HG03439 (cell line): Measurements from ENCODE around the gene TBC1D22A.

ENCODE experiments used
- ATAC-seq: cut with Tn5 transposase; IDR thresholded peaks from one replicate; pipeline ENCODE4 v1.9.1; 2021; ENCODE audit warnings: mild to moderate bottlenecking, moderate library complexity; ENCODE audit not compliant: unreplicated experiment

The TBC1D22A gene

DNA sequence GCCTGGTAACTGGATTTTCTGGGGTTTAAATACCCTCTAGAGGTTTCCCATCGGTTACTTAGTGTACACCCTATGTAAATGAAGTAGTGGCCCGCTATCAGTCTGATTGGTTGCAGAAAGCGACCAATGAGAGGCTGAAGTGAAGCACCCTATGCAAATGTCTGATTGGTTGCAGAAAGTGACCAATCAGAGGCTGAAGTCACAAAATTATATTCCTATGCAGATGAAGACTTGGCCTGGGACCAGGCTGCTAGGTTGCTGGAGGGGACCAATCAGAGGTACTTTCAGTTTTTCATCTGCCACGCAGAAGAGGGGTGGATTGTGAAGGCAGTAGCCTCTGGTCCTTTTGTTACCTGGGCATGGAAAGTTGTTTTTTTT, 134.8 kb downstream of the TBC1D22A start:
- no peak for ATAC-seq

DNA sequence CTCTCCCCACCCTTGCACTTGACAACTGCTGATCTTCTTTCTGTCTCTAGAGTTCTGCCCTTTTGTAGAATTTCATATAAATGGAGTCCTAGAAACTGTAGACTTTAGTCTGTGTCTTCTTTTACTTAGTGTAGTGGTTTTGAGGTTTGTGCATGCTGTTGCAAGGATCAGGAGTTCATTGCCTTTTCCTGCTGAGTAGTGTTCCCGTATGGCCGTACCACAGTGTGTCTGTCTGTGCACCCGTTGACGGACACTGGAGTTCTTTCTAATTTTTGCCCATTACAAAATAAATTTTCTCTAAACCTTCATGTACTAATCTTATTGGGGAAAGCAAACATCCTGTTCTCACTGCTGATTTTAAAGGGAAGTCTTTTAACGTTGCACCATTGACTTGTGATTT, 138.1 kb downstream of the TBC1D22A start:
- ATAC-seq, result no peak

DNA sequence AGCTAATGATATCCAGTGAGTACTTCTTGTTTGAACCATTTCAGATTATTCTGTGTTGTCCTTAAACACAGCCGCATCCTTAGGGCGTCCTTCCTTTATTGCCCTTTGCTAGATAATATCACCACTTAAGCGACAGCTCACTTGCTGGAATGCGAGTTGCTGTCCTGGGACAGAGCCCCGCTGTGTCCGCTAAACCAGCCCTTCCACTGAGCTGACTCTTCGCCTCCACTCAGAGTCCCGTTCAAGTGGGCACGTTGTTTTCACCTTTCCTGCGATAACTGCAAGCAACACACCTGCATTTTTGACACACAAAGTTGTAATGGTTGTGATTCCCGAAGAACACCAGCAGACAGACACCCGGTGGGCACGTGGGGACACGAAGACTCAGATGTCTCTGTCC, 140.0 kb downstream of the TBC1D22A start:
- ATAC-seq, result no peak

DNA sequence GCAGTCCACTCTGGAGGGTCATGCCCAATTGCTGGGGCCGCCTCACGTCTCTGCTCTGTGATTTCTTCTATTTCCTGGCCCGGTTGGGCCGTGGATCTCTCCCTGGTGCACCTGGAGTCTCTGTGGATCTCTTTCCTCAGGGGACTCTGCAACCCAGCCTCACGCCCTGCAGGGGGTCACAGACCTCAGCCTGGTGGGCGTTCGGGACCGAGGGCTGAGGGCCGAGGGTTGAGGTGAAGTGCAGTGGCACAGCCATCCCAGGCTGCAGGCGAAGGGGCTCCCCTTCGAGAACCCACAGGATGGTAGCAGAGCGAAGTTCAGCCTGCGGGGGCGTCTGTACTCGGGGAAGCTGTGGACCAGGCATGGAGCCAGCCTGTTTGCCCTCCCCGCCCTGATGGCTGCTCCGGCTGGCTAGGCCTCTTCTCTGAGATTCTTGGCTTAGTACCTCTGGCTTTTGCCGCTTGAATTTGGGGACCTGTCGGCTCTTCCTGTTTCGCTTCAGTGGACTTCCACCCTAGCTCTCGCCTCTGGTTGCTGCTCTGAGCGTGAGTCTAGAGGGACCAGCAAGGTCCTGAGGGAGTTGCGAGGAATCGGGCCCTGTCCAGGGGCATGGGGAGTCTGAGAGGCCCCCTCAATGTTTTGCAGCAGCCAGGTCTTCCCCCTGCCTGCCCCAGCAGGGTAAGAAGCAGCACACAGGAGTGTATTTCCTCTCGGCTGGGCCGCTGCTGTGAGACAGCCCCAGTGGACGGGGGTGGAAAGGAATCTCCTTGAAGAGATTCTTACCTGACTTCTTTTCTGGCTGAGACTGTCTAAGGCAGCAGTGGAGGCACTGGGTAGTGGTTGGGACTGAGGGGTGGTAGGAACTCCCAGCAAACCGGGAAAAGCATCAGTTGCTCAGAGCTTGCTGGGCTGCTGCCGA, 140.8 kb downstream of the TBC1D22A start:
- ATAC-seq, result no peak

DNA sequence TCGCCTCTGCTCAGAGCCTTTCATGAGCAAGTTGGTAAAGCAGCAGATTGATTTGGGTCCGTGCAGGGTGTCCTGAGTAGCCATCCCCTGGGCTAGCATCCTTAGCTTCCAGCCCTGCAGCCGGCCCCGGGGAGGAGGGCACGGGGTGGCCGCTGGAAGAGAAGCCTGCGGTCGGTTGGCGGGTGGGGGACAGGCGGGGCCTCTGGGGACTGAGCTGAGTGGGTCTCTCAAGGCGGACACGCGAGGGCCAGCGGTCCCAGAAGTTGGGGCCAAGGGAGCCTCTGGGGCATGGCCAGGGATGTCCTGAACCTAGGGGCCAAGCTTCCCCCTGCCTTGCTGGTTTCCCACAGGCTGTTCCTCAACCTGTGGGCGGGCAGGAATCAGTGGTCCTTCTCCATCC, 143.0 kb downstream of the TBC1D22A start:
- no peak for ATAC-seq

DNA sequence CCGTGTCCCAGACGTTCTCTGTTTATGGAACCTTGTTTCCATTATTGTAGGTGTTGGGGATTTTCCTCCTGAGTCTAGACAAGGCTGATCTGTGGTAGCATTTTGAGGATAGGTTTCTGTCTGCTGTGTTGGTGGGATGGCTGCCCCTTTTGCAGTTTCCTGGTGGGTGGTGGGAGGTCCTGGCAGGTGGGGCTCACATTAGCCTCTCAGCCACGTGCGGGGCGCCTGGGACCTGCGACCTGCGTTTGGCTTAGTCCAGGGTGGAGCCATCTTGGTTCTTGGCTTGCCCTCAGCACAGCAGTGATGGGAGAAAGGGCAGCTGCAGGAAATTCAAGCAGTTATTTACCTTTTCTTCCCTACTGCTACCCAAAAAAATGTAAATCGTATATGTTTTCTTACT, 143.4 kb downstream of the TBC1D22A start:
- ATAC-seq, result no peak

DNA sequence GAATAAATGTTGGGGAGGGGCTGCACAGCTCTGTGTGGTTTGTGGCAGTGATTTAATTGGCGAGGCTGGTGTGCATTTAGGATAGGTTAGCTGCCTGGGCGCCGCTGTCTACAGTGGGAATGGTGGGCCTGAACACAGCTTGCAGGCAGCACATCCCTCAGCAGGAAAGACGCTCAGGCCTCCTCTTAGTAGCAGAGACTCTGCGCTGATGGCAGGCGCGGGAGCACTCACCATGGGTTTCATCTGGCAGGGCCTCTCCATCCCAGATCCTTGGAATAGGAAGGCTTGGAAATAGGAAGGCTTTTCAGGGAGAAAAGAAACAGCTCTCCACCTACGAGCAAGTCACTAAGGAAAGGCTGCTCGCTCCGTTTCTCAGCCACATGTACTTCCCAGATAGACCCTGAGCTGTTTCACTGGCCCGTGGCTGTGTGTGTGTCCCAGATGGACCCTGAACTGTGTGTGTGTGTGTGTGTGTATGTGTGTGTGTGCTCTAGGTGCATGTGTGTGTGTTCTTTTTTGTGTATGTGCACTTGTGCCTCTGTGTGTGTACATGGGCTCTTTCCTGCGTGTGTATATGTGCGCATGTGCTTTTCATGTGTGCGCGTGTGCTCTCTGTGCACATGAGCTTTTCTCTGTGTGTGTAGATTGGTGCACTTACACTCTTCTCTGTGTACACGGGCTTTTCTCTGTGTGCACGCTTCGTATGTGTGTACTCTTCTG, 144.0 kb downstream of the TBC1D22A start:
- no peak for ATAC-seq

DNA sequence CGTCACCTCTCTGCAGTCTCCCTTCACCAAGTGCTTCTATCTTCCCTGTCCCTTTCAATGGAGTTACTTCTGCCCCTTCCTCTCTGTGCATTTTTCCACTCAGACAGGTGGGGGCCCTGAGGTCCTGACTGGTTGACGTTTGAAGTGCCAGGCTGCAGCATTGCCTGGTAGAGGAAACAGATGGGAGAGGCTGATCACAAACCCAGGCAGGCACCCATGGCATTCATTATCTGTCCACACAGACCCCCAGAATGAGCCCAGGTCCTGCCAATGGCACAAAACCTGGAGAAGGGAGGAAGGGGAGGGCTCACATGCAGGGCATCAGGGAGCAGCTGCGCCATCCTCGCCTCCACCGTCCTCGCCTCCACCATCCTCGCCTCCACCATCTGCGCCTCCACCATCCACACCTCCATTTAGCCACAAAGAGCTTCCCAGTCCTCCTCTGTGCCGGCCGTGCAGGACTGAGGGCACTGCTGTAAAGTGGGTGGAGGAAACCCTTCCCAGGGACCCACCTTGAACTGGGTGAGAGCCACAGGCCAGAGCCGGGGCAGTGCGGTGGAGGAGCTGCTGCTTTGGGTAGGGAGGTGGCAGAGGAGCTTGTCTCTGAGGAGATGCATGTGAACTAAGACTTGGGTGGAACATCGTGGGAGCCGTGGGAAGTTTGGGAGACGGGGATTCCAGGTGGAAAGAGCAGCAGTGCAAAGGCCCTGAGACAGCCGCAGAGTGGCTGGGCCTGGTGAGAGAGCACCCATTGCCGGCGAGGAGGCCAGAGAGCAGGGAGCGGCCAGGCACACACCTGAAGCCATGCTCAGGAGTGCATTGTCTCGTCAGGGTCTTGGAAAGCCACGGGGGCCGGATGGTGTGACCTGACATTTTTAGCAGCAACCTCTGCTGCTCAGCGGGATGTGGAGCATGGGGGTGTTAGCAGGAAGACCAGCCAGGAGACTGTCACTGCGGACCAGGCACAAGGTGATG, 145.1 kb downstream of the TBC1D22A start:
- no peak for ATAC-seq

DNA sequence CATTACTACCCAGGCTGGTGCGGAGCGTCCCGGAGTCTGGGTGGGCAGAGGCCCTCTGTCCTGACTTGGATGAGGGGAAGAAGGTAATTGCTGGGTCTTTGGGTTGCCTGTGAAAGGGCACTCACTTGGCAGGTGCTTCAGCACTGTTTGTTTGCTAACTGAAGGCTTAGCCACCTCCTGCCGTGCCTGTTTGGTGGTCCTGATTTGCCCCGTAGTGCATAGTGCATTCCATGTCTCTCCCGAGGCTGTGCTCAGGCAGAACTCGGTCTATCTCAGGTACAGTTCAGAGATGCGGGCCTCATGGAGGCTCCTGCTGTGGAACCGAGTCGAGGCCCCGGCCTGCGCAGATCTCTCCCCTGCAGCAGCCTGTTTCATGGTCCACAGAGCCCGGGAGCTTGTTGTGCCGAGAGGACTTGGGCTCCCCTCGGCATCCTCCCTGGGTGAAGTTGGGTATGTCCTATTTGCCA, 146.2 kb downstream of the TBC1D22A start:
- ATAC-seq, result no peak

DNA sequence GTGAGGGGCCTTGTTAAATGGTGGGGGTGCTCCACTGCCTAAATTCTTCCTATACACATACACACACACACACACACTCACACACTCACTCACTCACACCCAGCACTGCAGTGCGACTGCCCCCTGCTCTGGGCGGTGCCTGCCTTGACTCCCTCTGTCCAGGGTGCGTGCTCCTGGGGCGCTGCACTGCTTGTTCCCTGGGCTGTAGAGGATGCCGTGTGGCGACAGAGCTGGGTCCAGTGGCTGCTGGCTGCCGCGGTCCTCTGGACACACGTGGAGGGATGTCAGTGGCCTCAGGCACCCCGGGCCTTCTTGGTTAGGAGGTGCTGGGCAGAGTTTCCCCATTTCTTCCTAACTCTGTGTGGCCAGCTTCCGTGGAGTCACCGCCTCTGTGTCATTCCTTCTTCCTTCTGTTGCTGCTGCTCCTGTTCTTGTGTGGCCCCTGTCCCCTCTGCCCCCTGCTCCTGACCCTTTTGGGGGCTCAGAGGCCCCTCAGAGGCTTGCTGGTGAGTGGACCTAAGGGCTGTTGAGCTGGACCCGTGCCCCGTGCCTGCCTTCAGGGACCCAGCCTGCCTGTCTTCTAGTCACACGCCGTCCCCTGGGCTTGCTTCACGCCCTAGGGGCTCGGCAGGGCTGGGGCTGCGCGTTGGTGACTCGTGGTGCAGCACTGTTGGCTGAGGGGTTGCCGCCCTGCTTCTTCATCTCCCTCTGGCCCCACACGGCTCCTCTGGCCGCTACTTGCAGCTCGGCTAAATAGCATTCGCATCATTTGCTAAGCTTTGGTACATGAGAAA, 147.0 kb downstream of the TBC1D22A start:
- ATAC-seq, result no peak

DNA sequence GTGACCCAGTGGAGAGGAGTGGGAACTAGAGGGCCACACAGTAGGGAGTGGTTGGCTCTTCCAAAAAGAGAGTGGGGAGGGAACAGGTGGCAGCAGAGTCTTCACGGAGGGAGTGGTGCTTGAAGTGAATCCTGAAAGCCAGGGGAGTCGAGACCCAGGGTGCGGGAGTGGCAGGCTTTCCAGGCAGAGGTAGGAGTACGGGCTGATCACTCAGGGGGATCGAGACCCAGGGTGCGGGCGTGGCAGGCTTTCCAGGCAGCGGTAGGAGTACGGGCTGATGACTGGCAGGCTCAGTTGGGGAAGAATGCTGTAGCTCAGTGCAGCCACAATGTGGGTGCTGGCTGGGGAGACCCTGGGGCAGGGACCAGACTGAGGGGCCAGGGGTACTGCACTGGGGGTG, 148.2 kb downstream of the TBC1D22A start:
- no peak for ATAC-seq

DNA sequence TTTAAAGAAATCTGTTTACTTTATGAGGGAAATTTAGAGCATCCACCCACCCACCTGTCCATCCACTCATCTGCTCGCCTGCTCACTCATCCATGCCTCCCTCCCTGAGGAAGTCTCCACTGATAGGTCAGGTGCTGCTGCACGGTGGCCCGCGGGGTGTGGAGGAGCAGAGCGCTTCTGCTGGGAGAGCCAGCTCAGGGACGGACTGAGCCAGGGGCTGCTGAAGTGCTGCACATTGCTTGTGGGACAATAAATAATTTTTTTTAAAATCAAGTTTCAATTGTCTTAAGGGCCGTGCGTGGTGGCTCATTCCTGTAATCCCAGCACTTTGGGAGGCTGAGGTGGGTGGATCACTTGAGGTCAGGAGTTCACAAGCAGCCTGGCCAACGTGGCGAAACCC, 148.9 kb downstream of the TBC1D22A start:
- no peak for ATAC-seq

DNA sequence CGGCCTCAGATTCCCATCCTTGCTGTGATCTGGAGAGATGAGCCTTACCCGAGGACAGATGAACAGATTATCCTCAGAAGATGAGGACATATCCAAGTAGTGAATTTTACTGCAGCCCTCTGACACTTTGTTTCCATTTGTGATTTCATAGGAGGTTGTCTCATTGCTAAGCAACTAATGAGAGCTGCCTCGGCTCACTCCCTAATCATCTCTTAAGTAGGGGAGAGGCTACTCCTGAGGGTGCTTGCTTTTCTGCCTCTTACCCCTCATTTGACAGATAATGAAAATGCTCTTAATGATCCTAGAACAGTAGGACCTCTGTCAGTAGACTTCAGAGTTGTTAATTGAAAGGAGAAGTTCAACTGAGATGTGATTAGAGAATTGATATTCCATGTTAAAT, 150.9 kb downstream of the TBC1D22A start:
- no peak for ATAC-seq

DNA sequence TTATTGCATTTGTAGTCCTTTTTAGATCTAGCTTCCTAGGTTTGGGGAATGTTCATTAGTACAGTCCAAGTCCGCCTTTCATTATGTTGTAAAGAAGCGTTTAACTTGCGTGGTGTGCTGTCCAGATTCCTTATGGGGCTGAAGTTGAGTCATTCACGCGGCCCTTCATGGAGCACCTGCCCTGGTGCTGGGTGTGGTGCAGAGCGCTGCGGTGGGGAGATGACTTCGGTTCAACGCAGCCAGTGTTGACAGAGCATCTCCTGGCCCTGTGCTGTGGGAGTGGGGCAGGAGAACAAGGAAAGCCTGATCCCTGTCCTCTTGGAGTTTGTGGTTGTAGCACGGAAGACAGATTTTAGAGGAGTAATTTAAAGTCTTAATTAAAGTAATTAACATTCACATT, 152.0 kb downstream of the TBC1D22A start:
- no peak for ATAC-seq

DNA sequence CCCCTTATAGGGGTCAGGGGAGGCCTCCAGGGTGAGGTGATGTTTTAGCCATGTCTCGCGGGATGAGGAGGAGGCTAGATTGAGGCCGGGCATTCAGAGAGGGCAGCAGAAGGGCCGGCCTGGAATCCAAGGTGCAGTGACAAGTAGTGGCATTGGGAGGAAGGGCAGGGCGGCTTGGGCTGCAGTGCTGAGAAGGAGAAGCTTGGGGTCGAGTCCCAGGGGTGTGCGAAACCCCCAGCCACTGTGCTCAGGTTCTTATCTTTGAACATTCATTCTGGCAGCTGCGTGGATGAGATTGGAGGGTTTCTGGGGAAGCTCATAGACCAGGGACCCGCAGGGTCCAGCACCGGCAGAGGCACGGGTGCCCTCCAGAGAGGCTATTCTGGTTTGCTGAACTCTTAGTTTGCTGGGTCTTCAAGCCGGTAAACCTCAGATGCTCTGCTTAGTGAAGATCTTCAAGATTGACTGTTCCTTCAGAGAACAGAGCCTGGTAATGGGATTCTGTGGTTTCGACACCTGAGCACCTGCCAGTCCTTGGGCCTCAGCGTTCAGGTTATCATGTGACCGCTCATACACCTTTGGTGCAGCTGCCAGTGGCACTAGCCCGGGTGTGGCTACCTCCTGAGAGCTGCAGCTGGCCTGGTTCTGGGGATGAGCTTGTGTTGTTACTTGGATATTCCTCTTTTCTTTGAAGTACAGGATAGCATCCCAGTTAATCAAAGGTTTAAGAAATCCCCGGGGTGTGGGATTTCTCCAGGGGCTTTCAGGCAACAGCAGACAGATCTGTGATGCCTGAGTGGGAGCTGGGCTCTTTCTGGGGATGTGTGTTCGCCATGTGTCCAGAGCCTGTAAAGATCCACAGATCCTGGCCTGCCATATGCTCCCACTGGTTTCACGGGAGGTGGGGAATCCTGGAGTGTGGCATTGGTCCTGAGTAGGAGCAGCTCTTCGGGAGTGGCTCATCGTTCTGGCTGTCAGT, 152.8 kb downstream of the TBC1D22A start:
- no peak for ATAC-seq

DNA sequence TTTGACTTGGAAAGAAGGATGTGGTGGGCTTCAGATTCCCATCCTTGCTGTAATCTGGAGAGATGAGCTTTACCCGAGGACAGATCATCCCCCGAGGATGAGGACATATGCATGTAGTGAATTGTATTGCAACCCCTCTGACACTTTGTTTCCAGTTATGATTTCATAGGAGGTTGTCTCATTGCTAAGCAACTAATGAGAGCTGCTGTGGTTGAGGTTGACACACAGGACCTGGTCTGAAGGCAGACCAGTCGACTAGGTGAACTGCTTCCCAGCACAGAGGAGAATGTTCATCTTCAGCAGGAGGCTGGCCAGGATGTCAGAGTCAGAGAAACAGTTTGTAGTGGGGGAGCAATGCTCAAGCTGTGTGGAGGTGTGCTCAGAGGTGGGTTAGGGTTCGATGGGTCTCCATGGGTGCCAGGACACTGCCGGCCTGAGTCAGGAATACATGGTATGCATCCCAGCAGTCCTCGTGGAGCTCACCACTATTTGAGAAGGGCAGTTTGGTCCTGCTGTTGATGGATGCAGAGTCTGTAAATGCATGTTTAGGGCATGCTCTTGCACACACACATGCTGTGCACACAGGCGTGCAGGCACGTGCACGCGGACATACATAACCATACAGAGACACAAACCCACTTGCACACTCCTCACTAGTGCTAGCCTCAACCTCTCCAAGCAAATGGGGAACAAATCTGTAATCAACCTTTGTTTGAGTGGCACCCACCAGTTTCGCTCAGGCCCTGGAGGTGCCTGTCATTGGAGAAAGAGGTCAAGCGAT, 153.7 kb downstream of the TBC1D22A start:
- ATAC-seq, result no peak

DNA sequence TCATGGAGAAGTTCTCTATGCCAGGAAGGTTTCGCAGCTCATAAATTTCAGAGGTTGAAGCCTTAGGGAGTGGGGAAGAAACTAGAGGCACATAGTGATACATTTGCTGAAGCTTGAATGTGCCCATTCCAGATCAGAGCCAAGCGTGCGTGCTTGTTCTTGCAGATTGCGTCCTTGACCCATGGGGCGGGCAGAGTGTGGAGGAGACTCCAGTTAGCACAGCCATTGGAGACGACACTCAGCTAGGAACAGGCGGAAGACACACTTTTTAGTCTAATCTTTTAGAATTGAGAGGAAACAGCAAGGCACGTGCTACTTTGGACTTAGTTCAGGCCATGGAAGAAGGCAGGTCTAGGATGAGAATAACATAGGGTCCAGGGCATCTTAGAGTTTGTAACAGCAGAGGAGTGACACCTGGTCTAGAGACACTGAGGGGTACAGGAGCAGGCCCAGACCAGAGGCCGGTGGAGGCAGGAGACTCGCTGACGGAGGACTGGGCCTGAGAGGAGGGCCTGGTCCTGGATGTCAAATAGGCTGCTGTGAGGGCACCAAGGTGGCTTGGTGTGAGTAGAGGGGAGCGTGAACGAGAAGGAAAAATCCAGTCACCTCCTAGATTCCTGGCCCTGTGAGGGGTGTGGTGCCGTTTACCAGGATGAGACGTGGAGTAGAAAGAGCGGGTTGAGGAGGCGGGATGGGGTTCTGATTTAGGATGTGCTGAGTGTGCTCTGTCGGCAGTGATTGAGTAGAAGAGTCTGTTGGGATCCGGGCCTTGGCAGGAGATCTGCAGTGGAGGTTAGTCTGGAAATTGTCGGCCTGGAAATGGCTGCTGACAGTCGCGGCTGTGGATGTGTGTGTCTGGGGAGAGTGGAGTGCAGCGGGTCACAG, 154.7 kb downstream of the TBC1D22A start:
- no peak for ATAC-seq
